Hematopoietic multipotent progenitor cell treated with erythropoietin and hydrocortisone succinate and interleukin-3 and kit ligand, for 15 days (in vitro differentiated cells): ENCODE data around the gene TPI1.

Experiments used
- DNase-seq: peaks from one replicate; pipeline ENCODE4 v3.0.0-alpha.2; 2015; ENCODE audit warnings: low spot score

TPI1 gene

GRCh38 chr12:6828781-6829535, 38.4 kb upstream of the TPI1 start:
- DNase-seq: no peak

- no peak for DNase-seq
Observed at GRCh38 chr12:6829536-6830220, 37.7 kb upstream of the TPI1 start.

GRCh38 chr12:6830286-6830890, 36.9 kb upstream of the TPI1 start:
- no peak for DNase-seq

GRCh38 chr12:6830999-6831398, 36.3 kb upstream of the TPI1 start:
- no peak for DNase-seq

- DNase-seq: no peak
Observed at GRCh38 chr12:6831450-6831995, 35.8 kb upstream of the TPI1 start.

- no peak for DNase-seq
Observed at GRCh38 chr12:6832125-6832524, 35.2 kb upstream of the TPI1 start.

GRCh38 chr12:6833189-6833890, 34.0 kb upstream of the TPI1 start:
- no peak for DNase-seq

- no peak for DNase-seq
Observed at GRCh38 chr12:6834254-6834653, 33.1 kb upstream of the TPI1 start.

- no peak for DNase-seq
Observed at GRCh38 chr12:6834873-6835272, 32.5 kb upstream of the TPI1 start.

- no peak for DNase-seq
Observed at GRCh38 chr12:6836851-6837250, 30.5 kb upstream of the TPI1 start.

- DNase-seq: no peak
Observed at GRCh38 chr12:6837370-6838060, 29.8 kb upstream of the TPI1 start.

- no peak for DNase-seq
Observed at GRCh38 chr12:6838854-6839253, 28.5 kb upstream of the TPI1 start.

GRCh38 chr12:6839482-6840201, 27.7 kb upstream of the TPI1 start:
- no peak for DNase-seq

- DNase-seq: no peak
Observed at GRCh38 chr12:6840330-6840729, 27.0 kb upstream of the TPI1 start.

GRCh38 chr12:6840761-6841515, 26.4 kb upstream of the TPI1 start, which contains the start of gene GNB3:
Gene GNB3 (plus strand): TSS chr12:6840925. CDS start chr12:6841288, 363 bp downstream.
- DNase-seq: no peak

GRCh38 chr12:6842075-6842474, 25.3 kb upstream of the TPI1 start:
- no peak for DNase-seq

GRCh38 chr12:6843118-6843902, 24.0 kb upstream of the TPI1 start:
- DNase-seq: no peak

- DNase-seq: no peak
Observed at GRCh38 chr12:6845395-6845794, 21.9 kb upstream of the TPI1 start.

GRCh38 chr12:6846316-6846869, 20.9 kb upstream of the TPI1 start:
- no peak for DNase-seq
